Smooth muscle cell (in vitro differentiated cells): ENCODE results near the gene RAB1B. TPM values are rescaled to one million over a fixed set of nuclear protein-coding genes. Genes with fewer than 3 reads are reported as not detected.
A peak's percentile ranks its signal among the peaks of the same experiment; 100 is the strongest.

Source experiments
- DNase-seq: peaks from one replicate; lab custom pipeline; 2025; ENCODE audit not compliant: unreplicated experiment; lab: John Stamatoyannopoulos, UW
- H2AFZ ChIP-seq: fragments of 200-600 bp; sonication (generic); 2 replicates; pipeline ENCODE4 v1.6.0; 2016; ENCODE audit warnings: antibody characterized with exemption, low read depth, mild to moderate bottlenecking
- H3F3A ChIP-seq: fragments of 200-600 bp; sonication (generic); 2 replicates; pipeline ENCODE4 v1.6.0; 2017; ENCODE audit warnings: antibody characterized with exemption, low read depth
- H3K27ac ChIP-seq: fragments of 200-600 bp; sonication (generic); 2 replicates; pipeline ENCODE4 v1.5.1; 2016; ENCODE audit warnings: low read depth, mild to moderate bottlenecking
- H3K27me3 ChIP-seq: fragments of 200-600 bp; sonication (generic); 2 replicates; pipeline ENCODE4 v1.6.1; 2016; ENCODE audit warnings: low read depth, mild to moderate bottlenecking
- H3K36me3 ChIP-seq: fragments of 200-600 bp; sonication (generic); 2 replicates; pipeline ENCODE4 v1.5.1; 2016; ENCODE audit warnings: low read depth
- H3K4me1 ChIP-seq: fragments of 200-600 bp; sonication (generic); 2 replicates; pipeline ENCODE4 v1.5.1; 2016; ENCODE audit warnings: low read depth
- H3K4me2 ChIP-seq: fragments of 200-600 bp; sonication (generic); 2 replicates; pipeline ENCODE4 v1.6.0; 2016; ENCODE audit warnings: mild to moderate bottlenecking
- H3K4me3 ChIP-seq: fragments of 200-600 bp; sonication (generic); 2 replicates; pipeline ENCODE4 v1.5.1; 2016; ENCODE audit warnings: mild to moderate bottlenecking
- H3K79me2 ChIP-seq: fragments of 200-600 bp; sonication (generic); 2 replicates; pipeline ENCODE4 v1.6.0; 2016; ENCODE audit warnings: low read depth, mild to moderate bottlenecking
- H3K9ac ChIP-seq: fragments of 200-600 bp; sonication (generic); 2 replicates; pipeline ENCODE4 v1.6.0; 2016; ENCODE audit warnings: low read depth
- H3K9me3 ChIP-seq: fragments of 200-600 bp; sonication (generic); replicated peaks from 2 replicates; pipeline ENCODE4 v1.5.1; 2016; ENCODE audit warnings: low read depth
- H4K20me1 ChIP-seq: fragments of 200-600 bp; sonication (generic); 2 replicates; pipeline ENCODE4 v1.6.0; 2016; ENCODE audit warnings: low read depth
- CTCF ChIP-seq: fragments of 200-600 bp; sonication (generic); IDR thresholded peaks from 2 replicates; pipeline ENCODE4 v1.5.1; 2017; ENCODE audit warnings: borderline replicate concordance, mild to moderate bottlenecking, antibody characterized with exemption; ENCODE audit not compliant: insufficient read depth, poor library complexity, severe bottlenecking
- WGBS: methylation state at CpG from one replicate; pipeline ENCODE4 v1.1.7; 2016; ENCODE audit warnings: low lambda C conversion rate; 5-methylcytosine and 5-hydroxymethylcytosine counted together
- polyA plus RNA-seq: library from polyadenylated mRNA; unstranded; fragments of >200 nt; fragmentation: Nextera tagmentation; extraction: Ambion mirVana; gene quantifications from 2 replicates; pipeline ENCODE4 v1.2.1, GENCODE V29; 2016
- total RNA-seq: library from RNA; depleted of rRNA; stranded (reverse); fragments of >200 nt; gene quantifications from 2 replicates; pipeline ENCODE4 v1.2.3, GENCODE V29; 2014

Gene RAB1B
- total and polyA plus RNA-seq, 2 experiments from 2014 or later = 20.9 to 53.3 TPM

GRCh38 chr11:66263231-66263630, 5.2 kb upstream of the RAB1B start:
- TF ChIP-seq CTCF = no peak
- no peak overlapping the region for H3K9ac ChIP-seq
- H3K27ac ChIP-seq = no peak overlapping the region
- no peak overlapping the region for H3K4me3 ChIP-seq
- WGBS = 98% methylated on average over 4 of the region's 4 CpGs
- H3K36me3 ChIP-seq = no peaks in the 10 kb centered on the region
- H3K4me2 ChIP-seq = no peak overlapping the region
- peaks cover 7% of the 10 kb centered on the region for H3K4me1 ChIP-seq
- H3K9me3 ChIP-seq = no peaks in the 10 kb centered on the region
- peaks cover 5% of the 10 kb centered on the region for H3F3A ChIP-seq
- H3K79me2 ChIP-seq = peaks cover 8% of the 10 kb centered on the region
- no peak overlapping the region for H2AFZ ChIP-seq
- peaks cover 25% of the 10 kb centered on the region for H4K20me1 ChIP-seq
- no peak for DNase-seq
- H3K27me3 ChIP-seq = no peaks in the 10 kb centered on the region

GRCh38 chr11:66263785-66264184, 4.7 kb upstream of the RAB1B start:
- H3K79me2 ChIP-seq = peaks cover 8% of the 10 kb centered on the region
- no peak for DNase-seq
- no peak overlapping the region for H3K4me3 ChIP-seq
- peaks cover 3% of the 10 kb centered on the region for H3K4me1 ChIP-seq
- peaks cover 5% of the 10 kb centered on the region for H3F3A ChIP-seq
- no peaks in the 10 kb centered on the region for H3K9me3 ChIP-seq
- H3K4me2 ChIP-seq = no peak overlapping the region
- no peaks in the 10 kb centered on the region for H3K36me3 ChIP-seq
- H4K20me1 ChIP-seq = peaks cover 20% of the 10 kb centered on the region
- no peak overlapping the region for H3K27ac ChIP-seq
- TF ChIP-seq CTCF = no peak
- no peaks in the 10 kb centered on the region for H3K27me3 ChIP-seq
- no peak overlapping the region for H2AFZ ChIP-seq
- over 99% methylated on average over 10 of the region's 10 CpGs for WGBS
- no peak overlapping the region for H3K9ac ChIP-seq

- Histone ChIP-seq H3K36me3 (no peaks in the 10 kb centered on the region), H3K4me3 (no peak overlapping the region), H3K9ac (no peak overlapping the region), H3F3A (peaks cover 5% of the 10 kb centered on the region), H4K20me1 (peaks cover 18% of the 10 kb centered on the region), H3K79me2 (peaks cover 8% of the 10 kb centered on the region), H3K4me1 (peaks cover 2% of the 10 kb centered on the region), H3K27ac (no peak overlapping the region), H3K4me2 (no peak overlapping the region), H2AFZ (no peak overlapping the region), H3K9me3 (no peaks in the 10 kb centered on the region), H3K27me3 (no peaks in the 10 kb centered on the region)
- no peak for TF ChIP-seq CTCF
- no peak for DNase-seq
- WGBS = 97% methylated on average over 8 of the region's 8 CpGs
Observed at GRCh38 chr11:66264383-66264782, 4.1 kb upstream of the RAB1B start.

- Histone ChIP-seq H3F3A (peaks cover 5% of the 10 kb centered on the region), H3K36me3 (no peaks in the 10 kb centered on the region), H3K79me2 (peaks cover 12% of the 10 kb centered on the region), H3K9ac (no peak overlapping the region), H3K4me1 (peaks cover 5% of the 10 kb centered on the region), H3K27me3 (no peaks in the 10 kb centered on the region), H3K4me2 (no peak overlapping the region), H3K4me3 (no peak overlapping the region), H2AFZ (no peak overlapping the region), H3K9me3 (no peaks in the 10 kb centered on the region), H3K27ac (no peak overlapping the region), H4K20me1 (peaks cover 18% of the 10 kb centered on the region)
- no peak for DNase-seq
- peak; percentile 41 for TF ChIP-seq CTCF
- 87% methylated on average over 12 of the region's 12 CpGs for whole genome bisulfite sequencing
Observed at GRCh38 chr11:66264914-66265313, 3.5 kb upstream of the RAB1B start.
